HG03442 (cell line): ENCODE measurements around the gene TTC22.
A peak's percentile ranks its signal among the peaks of the same experiment; 100 is the strongest.

ENCODE experiments used
- ATAC-seq: cut with Tn5 transposase; IDR thresholded peaks from one replicate; pipeline ENCODE4 v1.9.1; 2021; ENCODE audit warnings: mild to moderate bottlenecking, moderate library complexity; ENCODE audit not compliant: unreplicated experiment

TTC22 gene

GRCh38 chr1:54810153-54810942 is 9.2 kb upstream of the TTC22 start:
- ATAC-seq: peak; percentile 53

GRCh38 chr1:54809496-54810074 is 8.5 kb upstream of the TTC22 start:
- no peak for ATAC-seq

DNA sequence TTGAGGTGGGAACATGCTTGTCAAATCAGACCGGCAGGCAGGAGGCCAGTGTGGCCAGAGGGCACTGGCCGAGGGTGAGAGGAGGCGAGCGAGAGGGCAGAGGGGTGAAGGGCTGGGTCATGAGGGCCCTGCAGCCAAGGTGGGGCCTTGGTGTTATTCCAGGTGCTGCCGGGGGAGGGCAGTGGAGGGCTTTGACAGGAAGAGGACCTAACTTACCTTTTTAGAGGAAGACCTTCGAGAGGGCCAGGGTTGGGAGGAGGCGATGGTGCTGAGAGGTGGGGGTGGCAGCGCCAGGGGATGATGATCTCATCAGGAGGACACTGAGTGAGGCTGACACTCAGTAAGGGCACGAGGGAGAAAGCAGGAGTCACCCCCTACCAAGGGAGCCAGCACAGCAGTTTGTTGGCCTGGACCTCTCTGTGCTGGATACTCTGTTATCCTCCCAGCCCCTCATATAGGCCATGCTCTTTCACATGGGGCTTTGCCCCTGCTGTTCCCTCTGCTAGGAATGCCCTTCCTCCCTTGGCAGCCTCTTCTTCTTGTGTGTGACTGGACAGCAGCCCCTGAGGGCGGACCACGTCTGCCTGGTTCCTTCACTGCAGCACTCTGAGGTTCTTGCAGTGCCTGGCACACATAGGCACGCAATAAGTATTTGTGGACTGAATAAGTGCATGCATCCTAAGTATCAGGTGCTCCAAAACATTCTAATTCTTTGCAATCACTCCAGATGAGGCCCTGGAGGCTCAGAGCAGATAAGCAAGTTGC is 7.5 kb upstream of the TTC22 start:
- no peak for ATAC-seq

- ATAC-seq: no peak
Observed at GRCh38 chr1:54807756-54808155, 6.6 kb upstream of the TTC22 start.

DNA sequence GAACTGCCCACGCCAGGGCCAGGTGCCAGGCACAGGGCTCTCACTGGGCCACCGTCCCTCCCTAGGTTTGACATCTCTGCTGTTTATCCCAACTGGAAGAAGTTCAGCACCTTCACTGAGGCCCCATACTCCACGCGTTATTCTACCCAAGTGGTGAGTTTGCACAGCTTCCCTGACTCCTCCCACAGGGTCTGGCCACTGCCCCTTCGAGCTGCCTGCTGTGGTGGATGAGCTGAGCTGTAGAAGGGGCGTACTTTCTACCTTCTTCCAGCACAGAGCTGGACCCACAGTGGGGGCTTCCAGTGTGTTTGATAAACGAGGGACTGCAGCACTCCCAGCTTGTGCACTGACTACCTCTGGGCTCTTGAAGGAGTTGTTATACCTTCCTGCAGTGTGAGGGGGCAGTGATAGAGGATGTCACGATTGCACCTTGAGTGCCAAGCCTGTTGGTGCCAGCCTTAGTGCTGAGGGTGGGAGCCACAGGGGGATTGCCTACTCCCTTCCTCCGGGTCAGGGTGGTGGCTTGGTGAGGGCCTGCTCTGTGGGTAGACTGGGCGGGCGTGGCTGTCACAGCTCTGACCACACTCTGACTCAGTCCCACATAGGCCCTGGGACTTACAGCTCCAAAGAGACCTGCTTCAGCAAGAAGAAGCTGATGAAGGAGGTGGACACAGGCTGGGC is 5.9 kb upstream of the TTC22 start:
- no peak for ATAC-seq

GRCh38 chr1:54805981-54806381 is 4.9 kb upstream of the TTC22 start:
- no peak for ATAC-seq

DNA sequence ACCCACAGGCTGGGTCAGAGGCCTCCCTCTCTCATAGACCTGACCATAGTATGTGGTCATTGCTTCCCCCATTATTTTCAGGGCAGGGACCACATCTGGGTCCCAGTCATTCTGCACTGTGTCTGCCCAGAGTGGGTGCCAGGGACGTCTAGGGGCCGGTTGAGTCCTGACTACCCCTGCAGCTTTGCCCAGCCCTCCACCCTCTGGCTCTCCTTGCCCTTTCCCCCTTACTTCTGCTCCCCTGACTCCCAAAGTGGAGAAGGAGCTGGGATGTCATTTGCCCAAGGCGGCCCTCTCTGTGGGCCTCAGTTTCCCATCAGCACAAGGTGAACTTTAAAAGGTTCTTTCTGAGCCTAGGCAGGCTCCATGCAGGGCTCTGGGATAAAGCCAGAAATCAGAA is 4.3 kb upstream of the TTC22 start:
- ATAC-seq: no peak

DNA sequence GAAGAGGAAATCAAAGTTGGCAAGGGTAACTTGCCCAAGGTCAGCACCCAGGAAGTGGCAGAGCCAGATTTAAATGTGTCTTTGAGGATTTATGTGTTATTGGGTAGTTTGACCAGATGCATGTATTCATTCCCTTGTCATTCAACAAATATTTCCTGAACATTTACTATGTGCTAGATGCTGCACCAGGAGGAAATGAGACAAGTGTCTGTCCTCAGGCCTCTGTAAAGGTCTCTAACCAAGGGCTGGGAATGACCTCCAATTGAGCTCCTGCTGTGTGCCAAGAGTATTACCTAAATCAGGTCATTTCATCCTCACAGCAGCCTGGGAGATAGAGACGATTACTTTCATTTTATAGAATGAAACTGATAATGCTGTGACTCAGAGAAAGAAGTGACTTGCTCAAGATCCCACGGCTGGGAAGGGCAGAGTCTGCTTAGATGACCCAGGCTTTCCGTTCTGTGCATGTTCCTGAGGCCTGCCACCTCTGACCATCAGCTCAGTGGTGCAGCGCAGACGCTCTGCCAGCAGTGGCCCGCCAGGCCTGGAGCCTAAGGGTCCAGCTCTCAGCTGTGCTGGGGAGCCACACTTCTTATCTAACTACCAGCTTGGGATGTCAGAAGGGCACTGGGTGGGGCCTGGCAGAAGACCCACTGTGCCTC is 3.5 kb upstream of the TTC22 start:
- ATAC-seq: no peak

DNA sequence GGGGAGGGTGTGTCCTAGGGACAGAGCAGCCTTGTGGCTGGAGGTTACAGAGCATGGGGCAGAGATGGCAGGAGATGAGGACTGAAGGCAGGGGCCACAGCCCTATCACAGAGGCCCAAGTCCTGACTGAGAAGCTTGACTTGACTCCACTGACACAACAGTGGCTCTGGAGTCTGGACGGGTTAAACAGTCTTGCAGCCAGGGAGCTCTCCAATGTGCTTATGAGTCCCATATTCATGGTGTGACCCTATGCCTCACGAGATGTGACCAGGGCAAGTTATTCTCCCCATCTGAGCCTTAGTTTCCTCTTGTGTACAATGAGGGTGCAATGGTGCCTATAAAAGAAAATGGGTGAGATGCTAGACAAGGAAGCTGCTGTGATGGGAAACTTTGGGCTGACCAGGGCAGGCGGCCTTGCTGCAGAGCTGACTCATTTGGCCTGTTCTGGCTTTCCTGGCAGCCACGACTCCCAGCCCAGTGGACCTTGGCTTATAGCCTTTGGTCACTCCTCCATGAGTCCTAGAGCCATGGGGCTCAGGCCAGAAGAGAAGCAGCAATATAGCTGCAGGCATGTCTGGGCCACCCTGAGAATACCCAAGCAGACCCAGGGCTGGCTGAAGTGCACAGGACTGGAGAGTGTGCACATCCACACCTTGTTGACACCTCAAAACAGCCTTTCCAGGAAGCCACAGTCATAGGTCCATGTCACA is 2.8 kb upstream of the TTC22 start:
- ATAC-seq: no peak

DNA sequence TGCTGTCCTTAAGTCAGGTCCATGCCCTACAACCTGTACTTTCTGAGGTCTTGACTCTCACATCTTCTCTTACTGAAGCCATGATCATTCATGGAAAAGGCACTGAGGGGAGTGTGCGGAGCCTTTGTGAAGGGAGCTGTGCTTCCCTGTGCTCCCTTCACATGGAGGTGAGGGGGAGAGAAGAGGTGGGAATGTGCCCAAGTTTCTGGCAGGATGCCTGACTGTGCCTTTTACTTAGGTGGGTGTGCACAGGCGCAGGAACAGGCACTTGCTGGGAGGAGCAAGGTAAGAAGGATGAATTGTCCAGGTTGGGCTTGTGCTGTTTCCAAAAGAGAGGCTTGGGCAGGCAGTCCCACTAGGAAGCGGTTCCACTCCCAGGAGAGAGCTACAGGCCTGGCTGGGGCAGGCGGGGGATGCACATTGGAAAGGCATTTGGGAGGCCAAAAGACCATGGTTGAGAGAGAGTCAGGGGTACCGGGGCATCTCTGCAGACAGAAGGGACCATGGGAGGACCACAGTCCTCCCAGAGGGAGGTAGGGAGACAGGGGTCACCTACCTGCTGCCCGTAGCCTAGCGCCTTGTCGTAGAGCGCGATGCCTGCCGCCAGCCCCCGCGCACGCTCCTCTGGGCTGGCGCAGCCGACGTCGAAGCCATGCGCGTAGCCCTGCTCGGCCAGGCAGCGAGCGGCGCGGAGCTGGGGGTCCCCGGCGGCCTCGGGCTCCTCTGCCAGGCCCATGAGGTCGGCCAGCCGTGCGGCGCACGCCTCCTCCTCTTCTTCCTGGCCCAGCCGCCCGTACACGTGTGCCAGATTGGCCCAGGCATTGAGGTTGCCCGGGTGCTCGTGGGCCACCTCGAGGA is 853 bp downstream of the TTC22 start:
- ATAC-seq: no peak

DNA sequence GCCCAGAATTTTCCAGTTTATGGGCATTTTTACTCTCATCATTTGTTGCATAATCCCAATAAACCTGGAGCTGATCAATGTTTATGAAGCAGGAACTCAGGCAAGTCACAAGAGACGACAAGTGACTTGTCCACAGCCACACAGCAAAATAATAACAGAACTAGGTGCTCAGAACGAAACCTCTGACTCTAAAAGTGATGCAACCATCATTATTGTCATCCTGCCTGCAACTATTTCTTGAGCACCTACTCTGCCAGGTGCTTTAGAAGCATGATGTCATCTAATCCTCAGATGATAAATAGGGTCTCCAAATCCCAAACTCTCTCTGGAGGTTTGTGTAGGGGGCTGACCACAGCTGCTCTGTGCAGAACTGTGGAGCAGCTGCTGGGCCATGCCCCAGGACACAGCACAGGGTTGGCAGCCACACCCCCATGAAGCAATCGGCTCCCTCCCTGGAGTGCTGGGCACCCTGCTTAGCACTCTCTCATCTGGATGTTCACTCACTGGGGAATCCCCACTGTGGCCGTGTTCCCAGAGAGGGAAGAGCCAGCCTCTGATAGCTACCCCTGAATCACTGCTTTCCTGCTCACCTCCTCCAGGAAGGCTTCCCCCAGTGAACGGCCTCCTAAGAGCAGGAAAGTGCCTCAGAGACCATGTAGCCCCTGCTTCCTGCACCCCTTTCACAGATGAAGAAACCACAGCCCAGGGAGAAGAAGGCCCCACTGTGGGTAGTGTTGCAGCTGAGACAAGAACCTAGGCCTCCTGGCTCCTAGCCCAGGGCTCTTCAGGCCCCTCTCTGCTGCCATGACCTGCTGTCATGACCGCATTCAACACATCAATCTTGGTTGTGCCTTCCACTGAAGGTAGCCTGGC is 2.1 kb downstream of the TTC22 start:
- no peak for ATAC-seq

- no peak for ATAC-seq
Observed at GRCh38 chr1:54798206-54798605, 2.9 kb downstream of the TTC22 start.

DNA sequence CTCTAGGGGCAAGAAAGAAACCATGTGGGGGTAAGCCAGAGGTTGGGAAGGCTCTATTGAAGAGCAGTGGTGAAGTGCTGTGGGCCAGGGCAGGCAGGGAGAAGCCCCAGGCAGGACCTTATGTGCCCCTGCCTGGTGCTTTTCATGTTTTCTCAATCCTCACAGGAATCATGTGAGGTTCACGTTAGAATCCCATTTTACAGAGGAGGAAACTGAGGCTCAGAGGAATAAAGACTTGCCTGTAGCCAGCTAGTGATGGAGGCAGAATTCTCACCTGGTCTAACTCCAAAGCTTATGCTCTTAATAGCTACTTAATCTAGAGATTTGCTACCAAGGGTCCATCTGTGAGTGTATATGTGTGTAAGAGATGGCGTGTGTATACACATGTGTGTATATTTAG is 4.2 kb downstream of the TTC22 start:
- ATAC-seq: no peak

DNA sequence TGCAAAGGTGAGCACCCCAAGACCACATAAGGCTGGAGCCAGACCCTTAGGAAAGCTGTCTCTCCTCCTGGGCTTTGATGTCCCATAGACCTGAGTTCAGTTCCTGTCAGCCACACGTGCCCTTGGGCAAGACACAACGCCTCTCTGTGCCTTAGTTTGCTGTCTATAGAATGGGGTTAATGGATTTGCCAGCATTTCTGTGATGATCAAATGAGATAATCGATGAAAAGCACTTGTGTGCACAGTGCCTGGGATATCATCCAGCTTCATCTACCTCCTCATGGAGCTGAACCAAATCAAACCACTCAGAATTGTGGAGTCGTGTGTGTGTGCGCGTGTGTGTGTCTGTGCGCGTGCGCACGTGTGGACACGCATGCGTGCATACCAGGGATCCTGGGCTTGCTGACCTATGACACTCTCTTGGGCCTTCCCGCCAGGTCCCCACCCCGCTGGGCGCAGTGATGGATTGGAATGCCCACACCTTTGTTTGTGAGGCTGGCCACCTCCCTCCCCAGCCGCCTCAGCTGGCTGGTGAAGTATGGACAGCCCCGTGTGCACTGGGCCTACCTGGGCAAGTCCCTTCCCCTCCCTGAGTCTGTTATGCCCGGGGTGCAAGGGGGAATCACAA is 5.2 kb downstream of the TTC22 start:
- no peak for ATAC-seq

- no peak for ATAC-seq
Observed at GRCh38 chr1:54795356-54795665, 5.8 kb downstream of the TTC22 start.

DNA sequence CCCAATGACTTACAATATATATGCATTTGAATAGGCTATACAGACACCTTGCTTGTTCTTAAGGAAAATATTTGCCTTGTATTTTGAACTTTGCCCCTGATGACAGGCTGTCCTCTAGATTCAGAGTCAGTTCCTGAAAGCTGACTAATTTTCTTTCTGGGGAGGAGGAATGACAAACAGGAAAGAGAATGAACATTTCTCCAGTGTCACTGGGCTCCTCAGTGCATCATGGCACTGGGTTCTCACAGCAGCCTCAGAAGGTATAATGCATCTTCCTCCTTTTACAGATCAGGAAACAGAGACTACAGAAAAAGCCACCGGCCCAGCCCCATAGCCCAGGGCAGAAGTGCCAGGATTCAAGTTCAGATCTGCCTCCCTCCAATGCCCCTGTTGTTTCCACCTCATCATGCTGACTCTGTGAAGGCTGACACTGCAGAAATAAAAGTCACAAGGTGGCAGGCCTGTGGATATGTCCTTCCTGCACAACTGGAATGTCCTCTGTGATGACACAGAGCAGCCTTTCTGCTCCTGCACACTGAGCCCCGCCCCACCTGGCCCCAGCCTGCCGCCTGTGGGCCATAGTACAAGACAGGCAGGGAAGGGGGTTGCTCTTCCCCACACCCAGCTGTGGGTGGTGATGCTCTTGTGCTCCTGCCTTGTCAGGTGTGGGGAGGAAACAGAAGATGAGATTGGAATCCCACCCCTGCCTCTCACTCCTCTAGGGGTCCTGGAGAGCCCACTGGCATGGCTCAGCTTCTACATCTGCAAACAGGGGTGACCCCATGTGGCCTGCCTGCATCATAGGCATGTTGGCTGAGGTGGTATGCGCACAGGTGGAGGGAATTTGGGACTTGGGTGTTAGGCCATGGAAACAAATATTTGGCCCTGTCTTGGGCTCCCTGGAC is 6.4 kb downstream of the TTC22 start:
- no peak for ATAC-seq

DNA sequence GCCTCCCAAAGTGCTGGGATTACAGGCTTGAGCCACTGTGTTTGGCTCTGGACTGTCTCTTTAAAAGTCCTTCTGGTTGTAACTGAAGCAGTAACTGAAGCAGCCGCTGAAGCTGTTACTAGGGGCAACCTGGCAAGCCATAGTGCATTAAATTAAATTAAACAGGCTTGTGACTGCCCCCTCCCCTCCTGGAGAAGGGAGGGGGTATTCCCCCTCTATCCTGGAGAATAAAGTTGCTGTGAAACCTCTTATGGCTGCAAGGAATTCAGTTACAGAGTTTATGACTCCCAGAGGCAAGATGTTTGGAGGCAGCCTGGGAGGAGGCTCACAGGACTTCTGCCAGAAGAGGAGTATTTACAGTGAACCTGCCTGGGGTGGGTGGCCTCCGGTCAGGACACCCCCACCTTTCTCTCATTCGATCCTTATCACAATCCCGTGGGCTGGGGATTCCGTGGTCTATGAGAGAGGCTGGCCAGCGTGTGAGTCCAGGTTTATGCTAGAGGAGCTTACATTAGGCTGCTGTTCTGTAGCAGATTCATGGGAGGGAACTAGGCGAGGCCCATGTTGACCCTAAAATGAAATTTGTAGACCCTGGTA is 8.3 kb downstream of the TTC22 start:
- no peak for ATAC-seq
